B cell (primary cell): ENCODE results near the gene TRERF1.

ENCODE experiments used
- CTCF ChIP-seq: fragments of 200-600 bp; IDR thresholded peaks from one replicate; pipeline ENCODE4 v1.8.0; 2022; ENCODE audit warnings: antibody characterized with exemption, mild to moderate bottlenecking
- EZH2 ChIP-seq: IDR thresholded peaks from 2 replicates; pipeline ENCODE4 v1.6.1; 2012; ENCODE audit warnings: borderline replicate concordance, low read depth, mild to moderate bottlenecking, moderate library complexity, low read length; ENCODE audit not compliant: insufficient read depth, poor library complexity, severe bottlenecking

GRCh38 chr6:42321976-42322375 is 129.8 kb downstream of the TRERF1 start:
- TF ChIP-seq CTCF: no peak
- TF ChIP-seq EZH2: no peak
